NCI-H69 (cell line): ENCODE measurements around the gene UPP1.
"Not testable (repeated sequence)": the region's sequence is repeated elsewhere in the genome, so short reads cannot be mapped to it uniquely, and the experiment has no call there.

Experiments
- DNase-seq: peaks from one replicate; lab custom pipeline; 2025; lab: John Stamatoyannopoulos, UW

UPP1 gene

DNA sequence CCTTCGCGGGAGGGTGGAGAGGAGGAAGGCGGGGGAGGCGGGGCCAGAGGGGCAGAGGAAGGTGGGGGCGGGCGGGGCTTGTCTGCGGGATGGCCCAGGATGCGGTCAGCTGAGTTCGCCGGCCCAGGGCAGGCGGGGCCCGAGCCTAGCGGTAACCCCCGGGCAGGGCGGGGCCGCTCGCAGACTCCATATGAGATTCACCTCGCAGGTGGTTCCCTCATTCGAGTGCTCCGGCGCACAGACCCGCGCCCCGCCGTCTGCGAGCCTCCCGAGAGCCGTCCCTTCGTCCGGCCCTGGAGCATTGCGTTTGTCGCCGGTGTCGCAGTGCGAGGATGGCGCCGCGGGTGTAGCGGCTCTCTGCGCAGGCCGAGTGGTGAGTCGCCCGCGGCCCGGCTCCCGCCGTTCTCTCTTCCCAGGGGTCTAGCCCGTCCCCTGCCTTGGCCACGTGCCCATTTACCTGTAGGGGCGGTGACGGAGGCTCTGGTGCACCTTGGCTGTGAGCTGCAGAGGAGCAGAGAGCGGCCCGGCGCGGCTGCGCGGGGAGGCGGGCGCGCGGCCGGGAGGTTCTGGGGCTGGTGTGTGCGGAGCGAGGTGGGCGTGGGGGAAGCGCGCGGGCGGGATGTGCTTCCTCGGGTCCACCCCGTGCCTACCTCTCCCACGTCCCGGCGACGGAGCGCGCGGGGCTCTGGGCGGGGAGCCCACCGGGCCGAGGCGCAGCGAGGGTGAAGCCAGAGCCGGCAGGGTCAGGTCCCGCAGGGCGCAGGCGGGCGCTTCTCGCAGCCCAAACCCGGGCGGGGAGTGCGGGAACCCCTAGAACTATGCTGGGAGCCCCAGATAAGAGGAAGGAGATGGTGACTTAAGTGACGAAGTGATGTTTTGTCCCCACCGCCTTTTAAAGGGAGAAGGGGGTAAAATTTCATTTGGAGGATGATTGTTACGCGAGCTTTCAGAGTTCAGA is at the start of gene UPP1:
UPP1 (plus strand) TSS at position 220 of the 958 bp plus-strand sequence. CDS start 5,519 bp downstream, outside the sequence.
- DNase-seq = peak; percentile 88

DNA sequence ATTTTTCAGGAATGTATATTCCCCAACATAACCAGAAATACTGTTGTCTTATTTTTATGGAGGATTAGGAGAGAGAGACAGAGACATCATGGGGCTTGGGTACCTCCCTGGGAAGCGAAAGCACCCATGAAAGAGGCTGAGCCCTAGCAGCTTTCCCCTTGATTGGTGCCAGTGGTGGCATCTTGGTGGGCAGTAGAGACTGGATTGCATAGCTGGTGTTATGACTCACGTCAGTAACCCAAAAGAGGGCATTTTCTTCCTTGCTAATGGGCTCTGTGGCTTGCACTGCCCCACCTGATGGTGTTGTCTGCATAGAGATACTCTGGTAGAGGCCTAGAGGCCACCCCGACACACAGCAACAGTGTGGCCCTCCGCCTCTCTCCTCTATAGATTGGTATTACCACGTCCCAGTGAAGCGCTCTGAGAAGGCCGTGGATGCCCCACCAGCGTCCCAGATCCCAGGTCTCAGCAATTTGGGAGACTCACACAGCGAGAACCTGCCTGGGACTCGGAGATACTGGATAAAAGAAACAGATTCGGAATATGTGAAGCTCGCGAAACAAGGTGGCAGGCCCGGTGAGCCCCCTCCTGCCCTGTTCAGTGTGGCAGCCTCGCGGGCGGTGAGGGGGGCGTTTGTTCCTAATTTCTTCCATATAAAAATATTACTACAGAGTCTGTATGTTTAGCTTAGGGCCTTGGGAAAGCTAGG is 48.0 kb upstream of the UPP1 start:
- DNase-seq = no peak

DNA sequence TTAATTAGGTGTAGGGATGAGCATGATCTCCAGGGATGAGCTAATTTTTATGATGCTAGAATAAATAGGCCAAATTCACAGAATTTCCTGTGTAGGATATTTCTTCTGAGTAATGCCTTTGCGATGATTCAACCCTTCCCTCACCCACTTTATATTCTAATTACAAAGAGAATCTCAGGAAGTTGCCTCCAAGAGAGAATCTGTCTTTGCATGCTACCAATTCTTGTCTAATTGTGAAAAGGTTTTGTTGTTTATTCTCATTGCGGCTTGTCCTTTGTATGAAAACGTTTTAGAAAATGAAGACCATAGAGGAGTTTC is 47.5 kb upstream of the UPP1 start:
- DNase-seq = no peak

DNA sequence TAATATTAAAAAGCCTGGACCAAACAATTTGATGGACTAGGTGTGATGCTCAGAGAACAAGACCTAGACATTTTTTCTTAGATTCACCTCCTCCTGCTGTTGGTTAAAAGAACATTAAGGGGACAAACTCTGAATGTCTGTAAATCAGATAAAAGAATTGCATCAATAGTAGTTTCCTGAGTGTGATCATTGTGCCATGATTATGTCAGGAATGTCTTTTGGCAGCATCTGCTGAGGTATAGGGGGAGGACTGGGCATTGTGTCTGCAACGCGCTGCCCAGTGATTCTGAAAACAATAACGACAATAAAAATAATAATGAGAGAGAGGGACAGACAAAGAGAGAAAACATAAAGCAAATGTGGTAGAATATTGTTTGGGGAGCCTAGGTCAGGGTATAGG is 46.8 kb upstream of the UPP1 start:
- DNase-seq = no peak

DNA sequence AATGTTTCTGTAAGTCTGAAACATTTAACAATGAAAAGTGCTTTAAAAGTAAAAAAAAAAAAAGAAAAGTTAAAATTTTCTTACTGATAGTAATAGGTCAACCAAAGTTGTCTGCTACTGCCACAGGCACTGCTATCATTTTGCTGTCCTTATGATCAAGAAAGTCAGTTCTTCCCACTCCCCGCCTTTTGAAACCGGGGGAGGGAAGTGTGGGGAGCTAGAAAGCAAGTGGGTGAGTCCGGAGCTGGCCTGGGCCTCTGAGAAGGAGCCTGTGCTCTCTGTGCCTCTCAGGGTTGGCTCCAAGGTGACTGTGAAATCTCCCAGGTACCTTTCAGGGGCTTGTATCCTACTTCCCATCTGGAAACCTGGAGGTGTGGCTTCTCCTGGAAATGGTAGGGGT is 46.4 kb upstream of the UPP1 start:
- DNase-seq = peak; percentile 19

DNA sequence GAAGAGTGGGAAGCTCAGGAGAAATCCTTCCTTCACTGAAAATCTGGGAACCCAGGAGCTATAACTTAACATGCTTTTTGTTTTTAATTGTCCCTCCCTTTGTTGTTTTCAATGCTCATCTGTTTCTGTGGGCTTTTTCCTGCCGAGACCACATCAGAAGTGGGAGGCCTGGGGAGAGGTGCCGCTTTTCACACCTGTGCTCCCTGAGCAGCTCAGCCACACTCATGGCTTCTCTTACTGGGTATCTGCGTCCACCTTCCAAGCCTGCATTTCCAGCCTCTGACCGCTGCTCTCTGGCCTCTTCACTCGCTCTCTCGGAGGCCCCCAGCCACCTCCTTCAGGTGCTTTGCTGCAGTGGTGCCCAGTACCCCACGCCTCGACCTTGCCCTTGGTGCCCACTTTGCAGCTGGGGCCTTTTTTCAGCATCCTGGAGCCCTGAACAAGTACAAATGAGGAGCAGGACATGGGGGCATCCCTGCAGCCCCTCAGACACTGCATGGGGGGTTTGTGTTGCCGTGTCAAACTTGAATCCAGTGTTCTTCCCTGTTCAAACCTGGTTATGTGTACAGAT is 43.8 kb upstream of the UPP1 start:
- DNase-seq = no peak

DNA sequence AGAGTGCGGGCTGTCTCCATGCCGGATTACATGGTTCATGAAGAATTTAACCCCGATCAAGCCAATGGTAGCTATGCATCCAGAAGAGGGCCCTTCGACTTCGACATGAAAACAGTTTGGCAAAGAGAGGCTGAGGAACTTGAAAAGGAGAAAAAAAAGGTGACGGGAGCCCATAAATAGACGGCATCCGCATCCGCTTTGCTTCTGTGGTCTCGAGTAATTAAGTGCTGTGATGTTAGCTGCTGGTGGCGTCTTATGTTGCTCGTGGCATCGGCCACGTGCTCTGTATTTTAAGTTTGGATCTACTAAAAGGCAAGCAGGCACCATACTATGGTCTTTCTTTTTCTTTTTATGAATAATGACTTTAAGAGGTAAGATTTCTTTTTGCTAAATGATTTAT is 42.6 kb upstream of the UPP1 start:
- DNase-seq = peak; percentile 34

DNA sequence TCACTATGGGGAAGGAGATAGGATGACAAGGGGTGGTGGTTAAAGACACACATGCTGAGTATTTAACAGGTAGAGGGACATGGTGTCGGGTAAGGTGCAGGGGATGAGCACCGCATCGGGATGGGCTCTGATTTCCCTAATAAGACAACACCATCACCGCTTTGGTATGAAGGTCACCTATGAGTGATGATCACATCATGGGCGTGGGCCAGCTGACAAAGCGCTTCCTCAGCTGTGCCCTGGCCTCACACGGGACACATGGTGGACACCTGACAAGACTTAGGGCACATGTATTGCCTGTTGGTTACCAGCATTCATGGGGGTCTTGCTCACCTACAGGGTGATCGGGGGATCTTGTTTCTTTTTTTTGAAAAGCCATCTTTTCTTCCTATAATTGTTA is 41.0 kb upstream of the UPP1 start:
- no peak for DNase-seq

DNA sequence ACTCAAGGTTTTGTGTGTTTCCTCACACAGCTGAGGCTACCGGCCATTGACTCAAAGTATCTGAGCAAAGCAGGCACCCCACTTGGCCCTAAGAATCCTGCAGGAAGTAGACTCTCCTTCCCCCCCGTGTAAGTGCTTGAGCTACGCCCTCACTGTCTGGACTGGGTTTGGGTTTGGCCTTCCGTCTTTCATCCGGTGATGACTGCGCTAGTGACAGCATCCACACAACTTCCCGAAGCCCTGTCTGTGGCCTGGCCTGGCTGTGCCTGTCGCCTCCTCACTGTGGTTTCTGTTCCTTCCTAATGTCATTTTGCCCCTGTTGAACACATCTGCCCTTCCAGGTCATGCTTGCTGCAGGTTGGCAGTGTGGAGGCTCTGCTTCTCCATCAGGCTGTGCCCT is 39.2 kb upstream of the UPP1 start:
- DNase-seq = no peak

DNA sequence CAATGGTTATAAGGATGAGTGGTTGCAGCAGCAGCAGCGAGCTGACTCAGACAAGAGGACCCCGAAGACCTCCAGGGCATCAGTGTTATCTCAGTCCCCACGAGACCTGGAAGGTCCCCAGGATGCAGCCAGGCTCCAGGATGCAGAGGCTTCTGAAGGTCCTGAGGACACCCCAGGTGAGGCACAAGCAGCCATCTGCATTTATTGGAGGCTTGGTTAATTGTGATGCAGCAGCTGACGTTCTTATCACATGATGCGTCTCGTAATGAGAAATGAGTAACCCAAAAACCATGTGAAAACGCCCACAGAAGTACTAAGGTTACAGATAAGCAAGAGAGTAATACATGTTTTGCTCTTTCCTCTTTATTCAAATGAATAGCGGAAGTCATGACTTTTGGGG is 36.3 kb upstream of the UPP1 start:
- no peak for DNase-seq

DNA sequence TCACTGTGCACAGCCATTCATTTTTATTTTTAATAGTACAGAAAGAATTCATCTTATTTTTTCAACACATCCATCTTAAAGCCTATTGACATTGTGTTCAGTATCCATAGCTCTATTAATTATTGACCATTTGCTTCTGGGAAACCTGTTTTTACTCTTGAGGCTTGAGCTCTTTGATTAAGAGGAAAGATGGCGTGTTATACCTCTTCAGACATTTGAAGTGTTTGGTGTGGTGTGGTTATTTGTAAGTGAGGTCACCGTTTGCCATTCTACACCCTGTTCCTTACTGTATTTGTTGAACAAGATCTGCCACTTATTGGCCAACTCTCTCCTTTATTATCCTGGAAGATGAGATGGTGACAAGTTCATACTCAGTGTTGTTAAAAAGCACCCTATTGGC is 35.3 kb upstream of the UPP1 start:
- DNase-seq = no peak

DNA sequence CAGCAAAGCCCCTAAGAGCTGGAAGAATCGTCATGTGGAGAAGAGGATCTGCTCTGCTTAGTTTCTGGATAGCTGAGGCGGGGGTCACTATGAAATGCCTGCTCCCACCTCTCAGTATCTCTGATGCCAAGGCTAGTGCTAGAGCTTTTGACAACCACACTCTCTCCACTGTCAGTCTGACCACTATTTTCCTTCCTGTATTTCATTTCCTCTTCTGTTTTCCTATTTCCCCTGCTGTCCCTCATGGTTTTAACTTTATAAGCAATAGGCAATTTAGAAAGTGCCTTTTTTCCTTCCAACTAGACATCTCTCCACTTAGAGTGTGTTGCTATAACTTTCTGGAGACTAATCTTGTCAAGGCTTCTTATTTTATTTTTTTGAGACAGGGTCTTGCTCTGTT is 30.1 kb upstream of the UPP1 start:
- no peak for DNase-seq

DNA sequence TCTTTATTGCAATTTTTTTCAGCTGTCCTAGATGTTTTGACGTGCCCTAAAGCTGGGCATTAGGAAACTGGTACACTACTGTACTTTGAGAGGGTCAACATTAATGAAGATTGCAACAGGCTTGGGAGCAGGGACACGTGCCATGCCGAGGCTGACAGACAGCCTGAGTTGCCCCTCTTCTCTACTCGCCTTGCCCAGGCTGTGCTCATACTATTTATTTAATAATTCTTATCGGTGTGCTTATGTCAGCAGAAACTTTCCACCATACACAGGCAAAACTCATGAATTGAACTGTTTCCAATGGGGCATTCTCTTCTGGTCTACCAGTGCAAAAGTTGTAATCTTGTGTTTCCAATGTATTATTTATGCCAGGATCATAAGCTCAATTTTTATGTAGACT is 29.4 kb upstream of the UPP1 start:
- no peak for DNase-seq

DNA sequence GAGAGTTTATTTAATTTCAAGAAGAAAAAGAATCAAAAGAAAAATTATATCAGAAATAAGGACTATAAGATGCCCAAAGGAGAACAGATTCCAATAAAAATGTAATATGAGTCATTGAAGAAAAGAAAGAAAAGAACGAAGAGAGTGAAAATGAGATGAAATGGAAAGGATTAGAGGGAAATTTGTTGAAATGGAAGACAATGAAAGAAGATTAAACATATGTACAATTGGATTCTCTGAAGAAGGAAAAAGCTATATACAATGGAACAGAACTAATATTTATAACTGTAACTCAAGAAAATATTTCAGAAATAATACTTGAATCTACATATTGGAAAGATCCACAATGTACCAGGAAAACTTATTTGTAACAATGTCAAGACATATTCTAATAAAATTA is 25.1 kb upstream of the UPP1 start:
- DNase-seq = no peak

DNA sequence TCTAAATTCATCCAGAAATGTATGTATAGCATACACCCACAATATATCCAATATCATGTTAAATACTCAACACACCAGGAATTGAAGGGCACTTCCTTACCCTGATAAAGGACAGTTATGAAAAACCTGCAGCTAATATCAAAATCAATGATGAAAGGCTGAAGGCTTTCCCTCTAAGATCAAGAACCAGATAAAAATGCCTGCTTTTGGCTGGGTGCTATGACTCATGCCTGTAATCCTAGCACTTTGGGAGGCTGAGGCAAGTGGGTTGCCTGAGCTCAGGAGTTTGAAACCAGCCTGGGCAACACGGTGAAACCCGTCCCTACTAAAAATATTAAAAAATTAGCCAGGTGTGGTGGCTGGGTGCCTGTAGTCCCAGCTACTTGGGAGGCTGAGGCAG is 21.6 kb upstream of the UPP1 start:
- no peak for DNase-seq

DNA sequence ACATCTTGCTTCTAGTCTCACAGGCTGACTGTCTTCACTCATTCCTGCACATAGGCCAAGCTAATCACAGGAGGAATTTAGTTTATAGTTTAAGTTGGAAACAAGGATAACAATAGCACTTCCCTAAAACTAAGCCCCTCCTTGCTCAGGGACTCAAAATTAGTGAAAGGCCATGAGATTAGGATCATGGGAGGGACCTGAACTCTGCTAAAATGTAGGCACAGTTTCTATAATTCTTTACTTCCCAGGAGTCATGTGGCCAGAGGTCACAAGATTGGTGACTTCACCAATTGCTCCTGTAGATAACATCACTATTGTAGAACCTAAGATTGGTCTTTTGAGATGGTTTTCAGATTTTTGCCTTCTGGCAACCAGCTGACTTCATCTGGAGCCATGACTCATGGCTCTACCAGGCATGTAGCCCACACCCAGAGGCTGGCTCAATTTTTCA is 14.8 kb upstream of the UPP1 start:
- no peak for DNase-seq

DNA sequence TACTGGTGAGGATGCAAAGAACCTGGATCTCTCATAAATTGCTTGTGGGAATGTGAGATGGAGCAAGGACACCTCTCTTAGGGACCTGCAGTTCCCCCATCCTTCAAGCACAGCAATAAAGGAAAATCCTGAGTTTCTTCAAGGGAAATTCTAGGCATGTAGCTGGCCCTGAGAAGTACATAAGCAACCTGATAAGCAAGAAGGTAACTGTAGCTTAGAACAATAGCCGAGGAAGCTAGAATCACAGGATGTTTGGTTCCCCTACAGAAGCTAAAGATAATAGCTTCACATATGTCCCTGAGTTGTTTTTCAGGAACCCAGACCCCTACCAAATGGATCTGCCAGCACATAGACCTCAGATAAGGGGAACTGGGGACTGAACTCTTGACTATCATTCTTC is 11.6 kb upstream of the UPP1 start:
- DNase-seq = no peak

DNA sequence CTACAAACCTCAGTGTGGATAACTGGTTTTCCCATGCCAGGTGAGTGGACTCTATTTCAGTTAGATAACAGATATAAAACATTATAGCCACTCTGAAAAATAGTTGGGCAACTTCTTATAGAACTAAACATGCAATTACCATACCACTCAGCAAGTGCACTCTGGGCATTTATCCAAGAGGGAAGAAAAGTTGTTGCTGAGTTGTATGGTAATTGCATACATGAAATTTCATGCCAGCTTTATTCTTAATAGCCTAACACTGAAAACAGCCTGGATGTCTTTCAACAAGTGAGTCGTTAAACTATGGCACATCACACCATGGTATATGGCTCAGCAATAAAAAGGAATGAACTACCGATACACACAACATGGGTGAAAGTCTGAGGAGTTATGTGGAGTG is 10.6 kb upstream of the UPP1 start:
- peak; percentile 59 for DNase-seq

DNA sequence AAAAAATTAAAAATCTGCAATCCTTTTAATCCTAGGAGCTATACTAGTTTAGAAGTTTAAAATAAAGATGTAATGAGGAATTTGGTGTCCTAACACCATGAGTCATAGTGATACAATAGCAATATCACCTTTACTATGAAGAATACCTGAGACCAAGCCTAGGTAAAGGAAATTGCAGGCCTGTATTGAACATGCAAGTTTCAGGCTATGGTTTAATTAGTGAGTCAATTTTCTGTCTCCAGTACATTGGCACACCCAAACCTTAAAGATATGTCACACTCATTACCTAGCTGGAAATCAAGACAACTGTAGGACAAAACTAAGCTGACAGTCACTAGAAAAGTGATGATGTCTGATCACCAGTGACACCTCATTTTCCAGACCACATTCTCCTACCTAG is 6.7 kb upstream of the UPP1 start:
- DNase-seq = not testable (repeated sequence)

DNA sequence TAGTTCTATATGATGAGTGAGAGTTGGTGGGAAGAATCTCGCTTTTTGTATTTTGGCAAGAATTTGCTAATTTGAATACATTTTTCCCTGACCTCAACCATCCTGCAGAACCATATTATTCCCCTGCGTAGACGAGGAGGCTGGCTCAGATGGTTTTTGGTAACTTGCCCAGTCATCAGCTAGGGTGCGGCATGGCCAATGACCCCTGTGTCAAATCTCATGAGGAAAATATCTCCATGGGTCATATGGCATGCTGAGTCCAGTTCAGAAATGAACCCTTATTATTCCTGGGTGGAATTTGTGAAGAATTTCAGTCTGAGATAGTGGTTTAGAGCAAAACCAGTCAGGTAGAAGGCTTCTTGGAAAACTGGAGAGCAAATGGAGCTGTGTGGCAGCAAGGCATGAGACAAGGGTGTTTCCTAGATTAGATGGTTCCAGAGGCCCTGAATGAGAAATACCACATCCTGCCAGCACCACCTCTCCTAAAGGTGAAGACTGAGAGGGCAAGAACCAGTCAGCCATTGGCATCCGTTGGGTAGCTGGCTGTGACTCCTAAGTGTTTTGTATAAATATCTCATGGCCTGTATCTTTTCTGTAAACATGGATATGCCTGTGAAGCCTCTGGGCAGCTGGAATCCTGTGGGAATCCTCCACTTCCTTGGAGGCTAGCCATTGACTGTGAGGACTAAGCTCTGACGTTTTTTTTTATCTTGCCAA is 5.8 kb upstream of the UPP1 start:
- no peak for DNase-seq

DNA sequence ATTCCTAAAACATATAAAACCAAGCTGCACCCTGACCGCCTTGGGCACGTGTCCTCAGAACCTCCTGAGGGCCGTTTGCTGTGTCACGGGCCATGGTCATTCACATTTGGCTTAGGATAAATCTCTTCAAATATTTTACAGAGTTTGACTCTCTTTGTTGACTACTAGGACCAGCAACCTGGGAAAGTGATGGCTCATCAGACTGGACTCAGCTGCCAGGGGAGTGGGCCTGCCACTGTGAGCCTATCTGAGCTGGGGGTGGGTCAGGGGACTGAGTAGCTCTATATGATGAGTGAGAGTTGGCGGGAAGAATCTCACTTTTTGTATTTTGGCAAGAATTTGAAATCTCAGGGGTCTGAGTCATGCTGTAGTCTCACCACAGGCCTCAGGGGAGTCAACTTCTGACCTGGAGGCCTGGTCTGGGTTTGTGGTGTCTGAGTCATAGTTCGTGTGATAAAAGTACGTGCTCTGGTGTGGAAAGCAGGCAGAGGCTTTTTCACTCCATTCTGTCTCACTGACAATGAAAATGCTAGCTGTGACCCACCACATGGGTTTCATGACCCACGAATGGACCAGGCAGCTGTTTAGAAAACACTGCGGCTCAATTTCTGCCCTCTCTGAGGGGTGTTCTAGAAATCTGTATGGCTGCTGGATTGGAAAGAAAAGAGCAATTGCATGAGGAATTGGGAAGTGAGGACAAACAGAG is 4.2 kb upstream of the UPP1 start:
- peak; percentile 11 for DNase-seq

DNA sequence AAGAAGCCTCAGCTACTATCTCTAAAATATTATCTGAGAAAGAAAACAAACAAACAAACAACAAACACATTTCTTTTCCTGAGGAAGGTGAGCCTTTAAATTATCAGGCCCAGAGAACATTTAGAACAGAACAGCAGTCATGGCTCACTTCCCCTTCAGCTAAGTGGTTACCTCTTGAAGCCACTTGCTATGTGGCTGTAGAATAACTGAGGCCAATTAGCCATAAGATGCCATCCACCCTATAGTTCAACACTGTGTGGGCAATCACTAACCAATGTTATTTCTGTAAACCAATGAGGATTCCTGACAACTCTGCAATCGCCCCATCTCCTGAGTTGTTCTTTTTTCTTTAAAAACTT is 3.7 kb upstream of the UPP1 start:
- DNase-seq = no peak
